ENCODE results near the gene KCNQ2.

The KCNQ2 gene

GRCh38 chr20:63370618-63371187, 101.8 kb downstream of the KCNQ2 start:
- Histone ChIP-seq H2BK15ac (ENCODE audit: low read length) (peak overlapping the region; percentile 75), H3K4ac (ENCODE audit: low read length) (no peak overlapping the region), H3K18ac (ENCODE audit: low read length) (peak overlapping the region; percentile 35), H4K91ac (ENCODE audit: low read depth, low read length, poor library complexity) (no peak overlapping the region), H3K4me1 (ENCODE audit: control insufficient read depth in 2 of 2, insufficient read depth in 1 of 2, low read depth in 1 of 2, low read length in 2 of 2) (peaks cover 12 to 28% of the 10 kb centered on the region in 2 donors), H3K23ac (ENCODE audit: low read depth, low read length, poor library complexity) (peak overlapping the region; percentile 85), H2BK120ac (ENCODE audit: low read depth, low read length) (no peak overlapping the region), H3K27ac (replicated peaks; ENCODE audit: low read length) (no peak overlapping the region), H2AK5ac (ENCODE audit: low read depth, low read length) (peak overlapping the region; percentile 63), H3K36me3 (replicated peaks in 1 of 2; ENCODE audit: control insufficient read depth in 2 of 2, insufficient read depth in 2 of 2, low read length in 2 of 2) (no peaks in the 10 kb centered on the region), H3K79me1 (ENCODE audit: low read depth, low read length) (peaks cover 2% of the 10 kb centered on the region), H3K27me3 (ENCODE audit: control insufficient read depth in 3 of 3, insufficient read depth in 3 of 3, low read depth in 1 of 3, low read length in 3 of 3) (peaks cover 0 to 35% (median 3%) of the 10 kb centered on the region in 3 experiments), H3K4me3 (ENCODE audit: low read length in 2 of 2) (no peak overlapping the region), H3K9me3 (replicated peaks in 1 of 2; ENCODE audit: control insufficient read depth in 2 of 2, insufficient read depth in 1 of 2, low read depth in 1 of 2, low read length in 2 of 2) (no peaks in the 10 kb centered on the region), H3K14ac (ENCODE audit: low read length) (no peak overlapping the region), H3K4me2 (ENCODE audit: insufficient read depth, low read length, poor library complexity, severe bottlenecking) (no peak overlapping the region), H4K8ac (ENCODE audit: low read depth, low read length) (no peak overlapping the region), H2BK12ac (ENCODE audit: low read length) (no peak overlapping the region), H2AFZ (ENCODE audit: low read length) (no peak overlapping the region), H3K9ac (ENCODE audit: low read depth, low read length, poor library complexity) (no peak overlapping the region), H2BK5ac (ENCODE audit: low read length) (no peak overlapping the region)
- no peak for DNase-seq (ENCODE audit: low spot score)
- no CpG with 5 or more reads among the region's 21 CpGs for WGBS, 2 donors (ENCODE audit: extremely low coverage in 2 of 2, insufficient read length in 2 of 2, insufficient replicate concordance in 1 of 2)

DNA sequence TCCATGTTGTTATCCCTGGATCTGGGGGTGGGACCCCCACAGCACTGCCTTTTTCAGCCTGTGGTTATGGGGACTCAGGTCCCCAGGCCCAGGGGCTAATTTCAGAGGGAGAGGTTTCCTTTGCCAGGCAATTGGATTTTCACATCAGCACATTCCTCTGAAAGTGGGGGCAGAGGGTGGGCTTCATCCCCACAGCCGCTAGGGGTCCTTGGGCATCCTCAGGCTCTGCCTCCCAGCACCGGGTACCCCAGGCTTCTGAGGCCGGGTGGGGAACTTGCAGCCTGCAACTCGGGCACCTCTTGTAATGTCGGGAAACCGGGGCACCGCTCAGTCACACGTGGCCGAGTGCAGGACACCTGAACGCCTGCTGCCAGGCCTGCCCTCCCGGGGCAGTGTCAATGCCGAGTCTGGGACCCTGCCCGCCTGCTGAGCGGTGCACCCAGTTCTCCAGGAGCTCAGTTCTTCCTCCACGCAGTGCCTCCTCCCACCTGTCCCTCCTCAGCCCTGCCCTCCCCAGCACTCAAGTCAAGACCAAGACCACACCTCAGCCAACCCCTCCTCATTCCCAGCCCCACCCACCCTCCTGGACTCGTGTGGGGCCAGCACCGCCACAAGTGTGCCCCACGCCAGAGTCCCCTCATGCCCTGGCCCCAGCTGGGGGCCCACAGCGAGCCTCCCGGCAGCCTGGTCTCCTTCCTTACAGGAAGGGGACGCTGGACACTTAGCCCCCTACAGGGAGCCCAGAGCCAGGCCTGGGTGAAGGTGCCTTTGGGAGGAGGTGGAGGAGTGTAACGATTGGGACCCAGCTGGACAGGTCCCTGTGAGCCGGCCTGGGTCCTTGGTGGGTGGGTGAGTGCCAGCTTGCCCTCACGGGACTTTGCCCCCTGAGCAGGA, 102.5 kb downstream of the KCNQ2 start:
- no CpG with 5 or more reads among the region's 24 CpGs for WGBS, 2 donors (ENCODE audit: extremely low coverage in 2 of 2, insufficient read length in 2 of 2, insufficient replicate concordance in 1 of 2)
- H3K4me1 ChIP-seq (ENCODE audit: control insufficient read depth in 2 of 2, insufficient read depth in 1 of 2, low read depth in 1 of 2, low read length in 2 of 2) = peaks cover 12 to 27% of the 10 kb centered on the region in 2 donors

GRCh38 chr20:63369024-63369530, 103.4 kb downstream of the KCNQ2 start:
- Histone ChIP-seq H2BK15ac (ENCODE audit: low read length) (peak overlapping the region; percentile 49), H3K18ac (ENCODE audit: low read length) (peak overlapping the region; percentile 31), H4K8ac (ENCODE audit: low read depth, low read length) (no peak overlapping the region), H3K27me3 (ENCODE audit: control insufficient read depth in 3 of 3, insufficient read depth in 3 of 3, low read depth in 1 of 3, low read length in 3 of 3) (peaks cover 0 to 43% (median 3%) of the 10 kb centered on the region in 3 experiments), H3K9ac (ENCODE audit: low read depth, low read length, poor library complexity) (peak overlapping the region; percentile 74), H3K4ac (ENCODE audit: low read length) (no peak overlapping the region), H3K36me3 (replicated peaks in 1 of 2; ENCODE audit: control insufficient read depth in 2 of 2, insufficient read depth in 2 of 2, low read length in 2 of 2) (no peaks in the 10 kb centered on the region), H3K4me2 (ENCODE audit: insufficient read depth, low read length, poor library complexity, severe bottlenecking) (no peak overlapping the region), H3K4me1 (ENCODE audit: control insufficient read depth in 2 of 2, insufficient read depth in 1 of 2, low read depth in 1 of 2, low read length in 2 of 2) (peaks cover 12 to 25% of the 10 kb centered on the region in 2 donors), H3K23ac (ENCODE audit: low read depth, low read length, poor library complexity) (peak overlapping the region; percentile 45), H3K9me3 (replicated peaks in 1 of 2; ENCODE audit: control insufficient read depth in 2 of 2, insufficient read depth in 1 of 2, low read depth in 1 of 2, low read length in 2 of 2) (no peaks in the 10 kb centered on the region), H2AK5ac (ENCODE audit: low read depth, low read length) (peak overlapping the region; percentile 3), H4K91ac (ENCODE audit: low read depth, low read length, poor library complexity) (no peak overlapping the region), H3K14ac (ENCODE audit: low read length) (peak overlapping the region; percentile 97), H2BK120ac (ENCODE audit: low read depth, low read length) (no peak overlapping the region), H3K27ac (replicated peaks; ENCODE audit: low read length) (no peak overlapping the region), H3K4me3 (ENCODE audit: low read length in 2 of 2) (peak overlapping the region in 1 of 2 donors; percentile 54), H3K79me1 (ENCODE audit: low read depth, low read length) (peaks cover 2% of the 10 kb centered on the region), H2AFZ (ENCODE audit: low read length) (no peak overlapping the region), H2BK5ac (ENCODE audit: low read length) (no peak overlapping the region), H2BK12ac (ENCODE audit: low read length) (peak overlapping the region; percentile 24)
- WGBS, 2 donors (ENCODE audit: extremely low coverage in 2 of 2, insufficient read length in 2 of 2, insufficient replicate concordance in 1 of 2) = 80% methylated on average over 1 of the region's 10 CpGs; no CpG with 5 or more reads in 1 of the 2 donors
- no peak for DNase-seq (ENCODE audit: low spot score)

More for the DNA sequence above, 102.5 kb downstream of the KCNQ2 start:
- H3K23ac ChIP-seq (ENCODE audit: low read depth, low read length, poor library complexity) = peak overlapping the region; percentile 85
- H3K79me1 ChIP-seq (ENCODE audit: low read depth, low read length) = peaks cover 2% of the 10 kb centered on the region
- peak overlapping the region; percentile 63 for H2AK5ac ChIP-seq (ENCODE audit: low read depth, low read length)
- H3K4me2 ChIP-seq (ENCODE audit: insufficient read depth, low read length, poor library complexity, severe bottlenecking) = no peak overlapping the region
- no peak overlapping the region for H2BK12ac ChIP-seq (ENCODE audit: low read length)
- H3K36me3 ChIP-seq (replicated peaks in 1 of 2; ENCODE audit: control insufficient read depth in 2 of 2, insufficient read depth in 2 of 2, low read length in 2 of 2) = no peaks in the 10 kb centered on the region
- peak overlapping the region; percentile 35 for H3K18ac ChIP-seq (ENCODE audit: low read length)
- no peak for DNase-seq (ENCODE audit: low spot score)
- H2BK15ac ChIP-seq (ENCODE audit: low read length) = peak overlapping the region; percentile 75
- H2AFZ ChIP-seq (ENCODE audit: low read length) = no peak overlapping the region
- no peak overlapping the region for H3K4ac ChIP-seq (ENCODE audit: low read length)
- H3K27ac ChIP-seq (replicated peaks; ENCODE audit: low read length) = no peak overlapping the region
- H3K14ac ChIP-seq (ENCODE audit: low read length) = peak overlapping the region; percentile 38
- H4K8ac ChIP-seq (ENCODE audit: low read depth, low read length) = no peak overlapping the region
- H2BK120ac ChIP-seq (ENCODE audit: low read depth, low read length) = no peak overlapping the region
- no peak overlapping the region for H3K4me3 ChIP-seq (ENCODE audit: low read length in 2 of 2)
- no peak overlapping the region for H4K91ac ChIP-seq (ENCODE audit: low read depth, low read length, poor library complexity)
- H3K27me3 ChIP-seq (ENCODE audit: control insufficient read depth in 3 of 3, insufficient read depth in 3 of 3, low read depth in 1 of 3, low read length in 3 of 3) = peaks cover 0 to 38% (median 3%) of the 10 kb centered on the region in 3 experiments
- H3K9ac ChIP-seq (ENCODE audit: low read depth, low read length, poor library complexity) = no peak overlapping the region
- no peaks in the 10 kb centered on the region for H3K9me3 ChIP-seq (replicated peaks in 1 of 2; ENCODE audit: control insufficient read depth in 2 of 2, insufficient read depth in 1 of 2, low read depth in 1 of 2, low read length in 2 of 2)
- H2BK5ac ChIP-seq (ENCODE audit: low read length) = no peak overlapping the region

DNA sequence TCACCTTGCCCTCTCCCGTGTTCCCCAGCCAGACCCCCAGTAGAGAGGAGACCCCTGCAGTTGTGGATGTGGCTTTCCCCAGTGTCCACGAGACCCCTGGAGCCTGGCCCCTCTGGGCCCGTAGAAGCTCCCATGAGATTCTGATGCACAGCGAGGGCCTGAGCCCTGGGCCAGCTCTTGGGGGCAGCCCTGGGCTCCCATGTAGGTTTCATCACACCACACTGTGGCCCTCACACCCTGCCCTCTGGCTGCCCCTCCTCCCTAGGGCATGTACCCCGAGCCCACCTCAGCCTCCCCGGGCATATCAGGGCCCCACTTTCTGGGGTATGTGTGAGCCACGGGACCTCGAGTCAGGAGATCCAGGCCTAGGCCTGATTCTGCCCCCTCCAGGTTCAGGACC, 104.3 kb downstream of the KCNQ2 start:
- Histone ChIP-seq H3K9ac (ENCODE audit: low read depth, low read length, poor library complexity) (no peak overlapping the region), H2BK12ac (ENCODE audit: low read length) (peak overlapping the region; percentile 25), H3K79me1 (ENCODE audit: low read depth, low read length) (peaks cover 2% of the 10 kb centered on the region), H3K36me3 (replicated peaks in 1 of 2; ENCODE audit: control insufficient read depth in 2 of 2, insufficient read depth in 2 of 2, low read length in 2 of 2) (no peaks in the 10 kb centered on the region), H2AFZ (ENCODE audit: low read length) (no peak overlapping the region), H3K27me3 (ENCODE audit: control insufficient read depth in 3 of 3, insufficient read depth in 3 of 3, low read depth in 1 of 3, low read length in 3 of 3) (peaks cover 0 to 51% (median 3%) of the 10 kb centered on the region in 3 experiments), H2BK5ac (ENCODE audit: low read length) (peak overlapping the region; percentile 84), H3K27ac (replicated peaks; ENCODE audit: low read length) (no peak overlapping the region), H2AK5ac (ENCODE audit: low read depth, low read length) (peak overlapping the region; percentile 42), H4K91ac (ENCODE audit: low read depth, low read length, poor library complexity) (no peak overlapping the region), H3K4me3 (ENCODE audit: low read length in 2 of 2) (no peak overlapping the region), H3K4ac (ENCODE audit: low read length) (no peak overlapping the region), H3K4me2 (ENCODE audit: insufficient read depth, low read length, poor library complexity, severe bottlenecking) (no peak overlapping the region), H4K8ac (ENCODE audit: low read depth, low read length) (no peak overlapping the region), H2BK15ac (ENCODE audit: low read length) (no peak overlapping the region), H3K4me1 (ENCODE audit: control insufficient read depth in 2 of 2, insufficient read depth in 1 of 2, low read depth in 1 of 2, low read length in 2 of 2) (peaks cover 15 to 33% of the 10 kb centered on the region in 2 donors), H3K18ac (ENCODE audit: low read length) (peak overlapping the region; percentile 41), H3K9me3 (replicated peaks in 1 of 2; ENCODE audit: control insufficient read depth in 2 of 2, insufficient read depth in 1 of 2, low read depth in 1 of 2, low read length in 2 of 2) (no peaks in the 10 kb centered on the region), H2BK120ac (ENCODE audit: low read depth, low read length) (no peak overlapping the region), H3K14ac (ENCODE audit: low read length) (no peak overlapping the region), H3K23ac (ENCODE audit: low read depth, low read length, poor library complexity) (no peak overlapping the region)
- no peak for DNase-seq (ENCODE audit: low spot score)
- no CpG with 5 or more reads among the region's 8 CpGs for WGBS, 2 donors (ENCODE audit: extremely low coverage in 2 of 2, insufficient read length in 2 of 2, insufficient replicate concordance in 1 of 2)

Data from neuronal stem cell (in vitro differentiated cells).